NT2/D1 (cell line): ENCODE results near the gene TNFRSF25.

Source experiments
- SUZ12 ChIP-seq: IDR thresholded peaks from 2 replicates; pipeline ENCODE4 v1.6.1; 2011; ENCODE audit not compliant: insufficient read length, insufficient read depth; ENCODE audit errors: extremely low read depth
- ZNF274 ChIP-seq: IDR thresholded peaks from 2 replicates; pipeline ENCODE4 v1.6.1; 2011; ENCODE audit warnings: mild to moderate bottlenecking, low read depth, low read length

GRCh38 chr1:6444377-6444776 is 21.6 kb downstream of the TNFRSF25 start:
- TF ChIP-seq ZNF274 = no peak
- no peak for TF ChIP-seq SUZ12
